Osteoblast (primary cell): ENCODE data around the gene RTTN. TPM values are rescaled to one million over a fixed set of nuclear protein-coding genes. Genes with fewer than 3 reads are reported as not detected.

ENCODE experiments used
- DNase-seq: peaks from one replicate; pipeline ENCODE4 v3.0.0; 2011; ENCODE audit warnings: low spot score, mixed read lengths; ENCODE audit not compliant: insufficient read length; ENCODE audit errors: missing footprints
- H2AFZ ChIP-seq: 2 replicates; pipeline ENCODE4 v1.6.0; 2011; ENCODE audit warnings: mild to moderate bottlenecking, low read length
- H3K27ac ChIP-seq: 2 replicates; pipeline ENCODE4 v1.5.1; 2011; ENCODE audit warnings: mild to moderate bottlenecking, low read depth, low read length, moderate library complexity
- H3K27me3 ChIP-seq: 2 replicates; pipeline ENCODE4 v1.6.0; 2012; ENCODE audit warnings: mild to moderate bottlenecking, control low read depth, inconsistent platforms, low read length, moderate library complexity; ENCODE audit not compliant: insufficient read depth
- H3K36me3 ChIP-seq: 2 replicates; pipeline ENCODE4 v1.5.1; 2011; ENCODE audit warnings: mild to moderate bottlenecking, low read length, control low read depth, moderate library complexity; ENCODE audit not compliant: insufficient read depth
- H3K4me1 ChIP-seq: 2 replicates; pipeline ENCODE4 v1.5.1; 2011; ENCODE audit warnings: mild to moderate bottlenecking, low read length, control low read depth, moderate library complexity; ENCODE audit not compliant: insufficient read depth
- H3K4me2 ChIP-seq: 2 replicates; pipeline ENCODE4 v1.6.0; 2011; ENCODE audit warnings: mild to moderate bottlenecking, low read length; ENCODE audit not compliant: insufficient read depth
- H3K4me3 ChIP-seq: fragments of 200-600 bp; sonication (generic); 3 replicates; pipeline ENCODE4 v1.5.1; 2012; ENCODE audit warnings: mild to moderate bottlenecking, low read length, inconsistent platforms; ENCODE audit not compliant: insufficient read depth
- H3K79me2 ChIP-seq: 2 replicates; pipeline ENCODE4 v1.6.0; 2012; ENCODE audit warnings: mild to moderate bottlenecking, low read length, control low read depth, inconsistent platforms; ENCODE audit not compliant: insufficient read depth
- H3K9me3 ChIP-seq: 2 replicates; pipeline ENCODE4 v1.5.1; 2011; ENCODE audit warnings: low read depth, low read length, control low read depth
- H4K20me1 ChIP-seq: 2 replicates; pipeline ENCODE4 v1.6.0; 2012; ENCODE audit warnings: mild to moderate bottlenecking, low read length, control low read depth; ENCODE audit not compliant: insufficient read depth
- total RNA-seq: library from RNA; depleted of rRNA; stranded (reverse); fragments of >200 nt; gene quantifications from 2 replicates; pipeline ENCODE4 v1.2.3, GENCODE V29; 2012
- TF ChIP-seq, protein P1 (sequence below): IDR thresholded peaks from 2 replicates; pipeline ENCODE4 v1.5.1; 2011; ENCODE audit warnings: mild to moderate bottlenecking, low read depth, low read length, moderate library complexity; ENCODE audit errors: extremely low read depth

RTTN gene
- total RNA-seq, 1 donor, result 11.2 TPM

DNA sequence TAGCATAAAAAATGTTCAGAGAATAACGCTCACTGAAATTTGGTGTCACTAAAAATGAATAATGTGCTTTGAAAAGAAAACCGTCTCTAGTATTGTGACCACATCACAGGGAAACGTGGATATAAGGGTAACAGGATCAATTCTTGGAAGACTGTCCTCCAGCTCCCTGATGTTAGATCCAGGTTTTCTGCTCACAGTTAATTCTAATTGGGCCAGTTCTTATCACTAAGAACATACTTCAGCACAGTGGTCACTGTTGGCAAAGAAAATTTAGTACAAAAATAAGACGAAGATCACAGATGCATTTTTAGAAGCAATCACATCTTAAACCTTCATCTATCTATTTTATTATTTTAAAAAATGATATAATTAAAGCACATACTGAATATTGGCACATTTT lies 200.8 kb downstream of the RTTN start:
- DNase-seq, result peak; percentile 43
- Histone ChIP-seq H3K4me1 (no peaks in the 10 kb centered on the region), H3K79me2 (no peaks in the 10 kb centered on the region), H3K27ac (no peak overlapping the region), H3K9me3 (no peaks in the 10 kb centered on the region), H4K20me1 (no peaks in the 10 kb centered on the region), H3K27me3 (no peaks in the 10 kb centered on the region), H3K4me2 (no peak overlapping the region), H3K36me3 (no peaks in the 10 kb centered on the region), H2AFZ (no peak overlapping the region), H3K4me3 (no peak overlapping the region)
- TF ChIP-seq, protein P1, sequence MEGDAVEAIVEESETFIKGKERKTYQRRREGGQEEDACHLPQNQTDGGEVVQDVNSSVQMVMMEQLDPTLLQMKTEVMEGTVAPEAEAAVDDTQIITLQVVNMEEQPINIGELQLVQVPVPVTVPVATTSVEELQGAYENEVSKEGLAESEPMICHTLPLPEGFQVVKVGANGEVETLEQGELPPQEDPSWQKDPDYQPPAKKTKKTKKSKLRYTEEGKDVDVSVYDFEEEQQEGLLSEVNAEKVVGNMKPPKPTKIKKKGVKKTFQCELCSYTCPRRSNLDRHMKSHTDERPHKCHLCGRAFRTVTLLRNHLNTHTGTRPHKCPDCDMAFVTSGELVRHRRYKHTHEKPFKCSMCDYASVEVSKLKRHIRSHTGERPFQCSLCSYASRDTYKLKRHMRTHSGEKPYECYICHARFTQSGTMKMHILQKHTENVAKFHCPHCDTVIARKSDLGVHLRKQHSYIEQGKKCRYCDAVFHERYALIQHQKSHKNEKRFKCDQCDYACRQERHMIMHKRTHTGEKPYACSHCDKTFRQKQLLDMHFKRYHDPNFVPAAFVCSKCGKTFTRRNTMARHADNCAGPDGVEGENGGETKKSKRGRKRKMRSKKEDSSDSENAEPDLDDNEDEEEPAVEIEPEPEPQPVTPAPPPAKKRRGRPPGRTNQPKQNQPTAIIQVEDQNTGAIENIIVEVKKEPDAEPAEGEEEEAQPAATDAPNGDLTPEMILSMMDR, result no peak

DNA sequence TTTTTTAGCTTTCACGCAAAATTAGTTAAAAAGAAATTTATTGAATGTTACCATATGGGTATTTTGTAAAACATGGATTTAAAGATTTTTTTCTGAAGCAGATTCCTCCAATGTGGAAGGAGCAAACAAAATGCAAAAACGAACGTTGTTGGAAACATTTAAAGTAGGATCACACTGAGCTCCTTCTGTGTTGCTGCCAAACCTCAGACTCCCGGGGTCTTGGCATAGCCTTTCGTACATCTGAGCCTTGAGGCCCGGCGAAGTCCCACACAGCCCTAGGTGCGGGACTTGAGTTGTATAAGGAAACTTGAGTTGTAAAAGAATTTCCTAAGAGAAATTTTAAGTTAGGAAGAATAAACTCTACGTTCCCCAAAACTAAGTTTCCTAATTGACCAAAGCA lies 205.8 kb downstream of the RTTN start:
- Histone ChIP-seq H3K27me3 (no peaks in the 10 kb centered on the region), H3K4me3 (no peak overlapping the region), H4K20me1 (no peaks in the 10 kb centered on the region), H2AFZ (no peak overlapping the region), H3K4me1 (no peaks in the 10 kb centered on the region), H3K79me2 (no peaks in the 10 kb centered on the region), H3K9me3 (no peaks in the 10 kb centered on the region), H3K4me2 (no peak overlapping the region), H3K27ac (no peak overlapping the region), H3K36me3 (no peaks in the 10 kb centered on the region)
- TF ChIP-seq, protein P1, result no peak
- DNase-seq, result no peak

DNA sequence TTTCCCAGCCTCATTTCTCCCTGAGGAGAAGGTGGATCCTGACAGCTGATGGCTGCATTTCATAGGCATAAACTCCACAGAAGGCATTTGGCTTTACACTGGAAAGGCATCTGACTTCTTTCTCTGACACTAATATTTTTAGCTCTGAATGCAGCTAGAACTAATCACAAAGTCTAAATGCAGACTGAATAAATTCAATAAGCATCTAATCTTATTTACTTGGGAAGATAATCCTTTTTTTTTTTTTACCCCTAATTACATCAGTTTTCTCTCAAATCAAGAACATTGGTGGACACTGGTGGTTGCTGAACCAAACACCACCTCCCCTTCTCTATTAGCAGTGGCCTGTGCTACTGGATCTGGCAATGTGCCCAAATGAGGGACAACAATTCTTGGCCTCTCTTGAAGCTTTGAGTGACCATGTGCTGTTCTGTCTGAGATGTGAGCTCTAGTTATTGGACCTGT lies 206.9 kb downstream of the RTTN start:
- TF ChIP-seq, protein P1, result no peak
- Histone ChIP-seq H2AFZ (no peak overlapping the region), H3K79me2 (no peaks in the 10 kb centered on the region), H4K20me1 (no peaks in the 10 kb centered on the region), H3K4me1 (no peaks in the 10 kb centered on the region), H3K9me3 (no peaks in the 10 kb centered on the region), H3K4me2 (no peak overlapping the region), H3K27me3 (no peaks in the 10 kb centered on the region), H3K4me3 (no peak overlapping the region), H3K27ac (no peak overlapping the region), H3K36me3 (no peaks in the 10 kb centered on the region)
- no peak for DNase-seq

DNA sequence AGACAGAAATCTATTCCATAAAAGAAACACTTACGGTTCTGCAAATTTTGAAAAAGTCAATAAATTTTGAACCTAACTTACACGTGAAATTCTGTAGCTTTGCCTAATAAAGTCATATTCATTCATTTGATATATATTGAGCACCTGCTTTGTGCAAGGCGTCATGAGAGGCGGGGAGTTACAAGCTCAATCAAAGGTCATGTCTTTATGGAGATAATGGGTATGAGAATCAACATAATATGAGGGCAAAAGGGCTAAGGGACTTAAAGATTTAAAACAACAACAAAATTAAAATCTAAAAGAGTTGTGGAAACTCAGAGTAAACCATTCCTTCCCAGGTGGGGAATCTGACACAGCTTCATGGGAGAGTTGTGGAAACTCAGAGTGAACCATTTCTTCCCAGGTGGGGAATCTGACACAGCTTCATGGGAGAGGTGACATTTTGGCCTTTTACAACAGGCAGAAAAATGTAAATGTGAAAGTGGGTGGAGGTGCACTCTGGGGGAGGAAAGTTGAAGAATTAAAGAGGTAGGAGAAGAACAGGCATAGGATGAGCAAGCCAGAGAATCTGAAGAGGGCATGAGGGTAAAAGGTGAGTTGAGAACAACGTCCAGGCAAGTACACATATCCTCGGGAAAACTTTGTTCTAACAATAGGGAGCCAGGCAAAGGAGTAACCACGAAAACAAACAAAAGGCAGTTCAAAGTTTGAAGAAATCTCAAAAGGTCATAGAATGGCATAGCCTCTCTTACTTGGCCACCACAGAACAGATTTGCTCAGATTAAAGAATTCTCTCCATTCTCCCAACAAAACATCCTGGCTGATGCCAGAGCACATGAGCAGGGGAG lies 208.3 kb downstream of the RTTN start:
- Histone ChIP-seq H2AFZ (no peak overlapping the region), H3K9me3 (no peaks in the 10 kb centered on the region), H3K27me3 (no peaks in the 10 kb centered on the region), H3K27ac (no peak overlapping the region), H3K4me1 (no peaks in the 10 kb centered on the region), H3K79me2 (no peaks in the 10 kb centered on the region), H4K20me1 (no peaks in the 10 kb centered on the region), H3K36me3 (no peaks in the 10 kb centered on the region), H3K4me2 (no peak overlapping the region), H3K4me3 (no peak overlapping the region)
- TF ChIP-seq, protein P1, result no peak
- no peak for DNase-seq
